ENCODE data around the gene RELN. TPM values are rescaled to one million over a fixed set of nuclear protein-coding genes. Genes with fewer than 3 reads are reported as not detected.
"Not testable (repeated sequence)": the region's sequence is repeated elsewhere in the genome, so short reads cannot be mapped to it uniquely, and the experiment has no call there.

RELN gene
- total RNA-seq, 5 donors from 2014 or later (not counting 1 experiment from before 2014, with no cell fraction given): 0.20 to 0.50 (median 0.41) TPM; not detected in 2

DNA sequence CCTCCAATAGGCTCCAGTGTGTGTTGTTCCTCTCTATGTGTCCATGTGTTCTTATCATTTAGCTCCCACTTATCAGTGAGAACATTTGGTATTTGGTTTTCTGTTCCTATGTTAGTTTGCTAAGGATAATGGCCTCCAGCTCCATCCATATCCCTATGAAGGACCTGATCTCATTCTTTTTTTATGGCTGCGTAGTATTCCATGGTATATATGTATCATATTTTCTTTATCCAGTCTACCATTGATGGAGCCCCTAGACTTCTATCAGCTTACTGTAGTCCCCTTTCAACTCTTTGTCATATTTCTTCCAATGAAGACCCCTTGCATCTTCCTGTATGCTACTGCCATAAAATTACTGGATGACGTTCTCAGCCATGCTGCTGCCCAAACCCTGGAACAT, 208.9 kb downstream of the RELN start:
- H3K36me3 Mint-ChIP-seq; POLR2A ChIA-PET; H3K9me3 ChIP-seq; H3K9me3 Mint-ChIP-seq; H3K27me3 ChIP-seq (replicated peaks in 1 of 2; ENCODE audit: control insufficient read depth in 2 of 2, extremely low read depth in 1 of 2, insufficient read depth in 2 of 2, low read length in 1 of 2); H3K4me3 ChIP-seq (ENCODE audit: control insufficient read depth in 1 of 2, extremely low read depth in 1 of 2, low read length in 1 of 2); DNase-seq; H3K4me3 Mint-ChIP-seq; H3K27ac ChIP-seq (ENCODE audit: low read length); H3K36me3 ChIP-seq (ENCODE audit: control insufficient read depth in 2 of 2, extremely low read depth in 1 of 2, insufficient read depth in 1 of 2, low read length in 1 of 2); H3K27ac Mint-ChIP-seq; CTCF ChIA-PET; ATAC-seq (replicated peaks in 1 of 4); H3K4me1 Mint-ChIP-seq; H3K4me1 ChIP-seq (ENCODE audit: control insufficient read depth in 1 of 2, extremely low read depth in 1 of 2, insufficient read depth in 2 of 2, low read length in 2 of 2): not testable (repeated sequence)
- H3K27me3 Mint-ChIP-seq: peaks cover 4 to 12% of the 10 kb centered on the region in 2 donors
- 100% methylated on average over 1 of the region's 2 CpGs for WGBS (ENCODE audit: insufficient coverage)

DNA sequence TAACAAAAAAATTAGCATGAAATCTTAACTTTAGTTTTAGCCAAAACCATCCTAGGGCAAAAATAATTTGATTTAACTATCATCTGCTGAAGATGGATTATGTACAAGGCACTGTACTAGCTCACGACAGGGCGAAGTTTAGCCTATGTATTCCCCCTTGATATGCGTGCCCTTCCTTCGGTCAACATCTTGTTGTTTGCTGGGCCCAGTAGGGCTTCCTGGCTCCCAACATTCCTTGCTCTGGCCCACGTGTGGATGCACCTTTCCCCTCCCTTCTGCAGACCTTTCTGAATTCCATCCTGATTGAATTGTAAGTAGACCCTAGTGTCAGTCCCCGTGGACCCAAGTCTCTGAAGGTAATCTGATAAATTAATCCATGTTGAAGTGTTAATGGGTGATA, 212.0 kb downstream of the RELN start:
- Histone ChIP-seq H3K27ac (ENCODE audit: low read length) (no peak overlapping the region), H3K27me3 (replicated peaks in 1 of 2; ENCODE audit: control insufficient read depth in 2 of 2, extremely low read depth in 1 of 2, insufficient read depth in 2 of 2, low read length in 1 of 2) (no peaks in the 10 kb centered on the region), H3K36me3 (ENCODE audit: control insufficient read depth in 2 of 2, extremely low read depth in 1 of 2, insufficient read depth in 1 of 2, low read length in 1 of 2) (no peaks in the 10 kb centered on the region), H3K4me1 (ENCODE audit: control insufficient read depth in 1 of 2, extremely low read depth in 1 of 2, insufficient read depth in 2 of 2, low read length in 2 of 2) (no peaks in the 10 kb centered on the region), H3K4me3 (ENCODE audit: control insufficient read depth in 1 of 2, extremely low read depth in 1 of 2, low read length in 1 of 2) (no peak overlapping the region), H3K9me3 (no peaks in the 10 kb centered on the region)
- ATAC-seq (replicated peaks in 1 of 4) (no peak), DNase-seq (no peak)
- H3K4me3 Mint-ChIP-seq: no peak overlapping the region
- peaks cover 2 to 8% of the 10 kb centered on the region in 2 donors for H3K27me3 Mint-ChIP-seq
- H3K9me3 Mint-ChIP-seq: peaks cover 0 to 5% (median 0%) of the 10 kb centered on the region in 3 donors
- H3K4me1 Mint-ChIP-seq: no peaks in the 10 kb centered on the region
- POLR2A ChIA-PET: no interaction called here
- WGBS (ENCODE audit: insufficient coverage): 83% methylated on average over 3 of the region's 6 CpGs
- CTCF ChIA-PET: no interaction called here
- no peaks in the 10 kb centered on the region for H3K36me3 Mint-ChIP-seq
- no peak overlapping the region for H3K27ac Mint-ChIP-seq

- no peaks in the 10 kb centered on the region for H3K36me3 ChIP-seq (ENCODE audit: control insufficient read depth in 2 of 2, extremely low read depth in 1 of 2, insufficient read depth in 1 of 2, low read length in 1 of 2)
- no peaks in the 10 kb centered on the region for H3K27me3 ChIP-seq (replicated peaks in 1 of 2; ENCODE audit: control insufficient read depth in 2 of 2, extremely low read depth in 1 of 2, insufficient read depth in 2 of 2, low read length in 1 of 2)
- no peaks in the 10 kb centered on the region for H3K9me3 ChIP-seq
- H3K4me3 Mint-ChIP-seq: no peak overlapping the region
- H3K4me1 Mint-ChIP-seq: no peaks in the 10 kb centered on the region
- DNase-seq (no peak), ATAC-seq (replicated peaks in 1 of 4) (no peak)
- ChIA-PET POLR2A (no interaction called here), CTCF (no interaction called here)
- H3K27ac ChIP-seq (ENCODE audit: low read length): no peak overlapping the region
- H3K27me3 Mint-ChIP-seq: peaks cover 5 to 12% of the 10 kb centered on the region in 2 donors
- no peaks in the 10 kb centered on the region for H3K9me3 Mint-ChIP-seq
- 91% methylated on average over 4 of the region's 7 CpGs for WGBS (ENCODE audit: insufficient coverage)
- H3K27ac Mint-ChIP-seq: no peak overlapping the region
- H3K36me3 Mint-ChIP-seq: no peaks in the 10 kb centered on the region
- no peaks in the 10 kb centered on the region for H3K4me1 ChIP-seq (ENCODE audit: control insufficient read depth in 1 of 2, extremely low read depth in 1 of 2, insufficient read depth in 2 of 2, low read length in 2 of 2)
- H3K4me3 ChIP-seq (ENCODE audit: control insufficient read depth in 1 of 2, extremely low read depth in 1 of 2, low read length in 1 of 2): no peak overlapping the region
Observed at GRCh38 chr7:103773726-103774125, 215.7 kb downstream of the RELN start.

DNA sequence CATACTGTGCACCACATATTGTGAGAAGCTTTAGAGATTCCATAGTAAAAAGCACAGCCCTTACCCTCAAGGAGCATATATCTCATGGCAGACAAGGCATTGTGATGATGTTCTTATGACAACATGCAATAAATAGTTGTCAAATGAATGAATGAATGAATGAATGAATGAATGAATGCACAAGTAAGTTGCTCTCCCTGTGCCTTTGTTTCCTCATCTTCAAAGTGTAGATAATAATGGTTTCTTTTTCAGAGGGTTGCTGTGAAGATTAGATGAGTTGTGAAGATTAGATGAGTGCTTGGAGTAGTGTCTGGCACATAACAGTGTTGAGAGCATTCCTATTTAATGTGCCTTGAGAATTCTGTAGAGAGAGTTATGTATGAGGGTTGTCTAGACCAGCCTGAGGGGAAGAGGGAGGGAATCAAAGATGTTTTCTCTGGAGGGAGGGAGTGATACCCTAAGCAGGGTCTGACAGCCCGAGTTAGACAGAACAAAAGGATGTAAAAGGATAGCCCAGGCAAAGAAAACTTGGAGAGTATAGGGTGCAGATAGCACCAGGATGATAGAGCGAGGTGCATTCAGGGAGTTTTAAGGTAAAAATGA, 217.2 kb downstream of the RELN start:
- H3K9me3 ChIP-seq: no peaks in the 10 kb centered on the region

GRCh38 chr7:103771294-103771693, 218.2 kb downstream of the RELN start:
- DNase-seq (no peak), ATAC-seq (replicated peaks in 1 of 4) (no peak)
- Histone ChIP-seq H3K36me3 (ENCODE audit: control insufficient read depth in 2 of 2, extremely low read depth in 1 of 2, insufficient read depth in 1 of 2, low read length in 1 of 2) (no peaks in the 10 kb centered on the region), H3K27me3 (replicated peaks in 1 of 2; ENCODE audit: control insufficient read depth in 2 of 2, extremely low read depth in 1 of 2, insufficient read depth in 2 of 2, low read length in 1 of 2) (no peaks in the 10 kb centered on the region), H3K9me3 (no peaks in the 10 kb centered on the region), H3K27ac (ENCODE audit: low read length) (no peak overlapping the region), H3K4me1 (ENCODE audit: control insufficient read depth in 1 of 2, extremely low read depth in 1 of 2, insufficient read depth in 2 of 2, low read length in 2 of 2) (no peaks in the 10 kb centered on the region), H3K4me3 (ENCODE audit: control insufficient read depth in 1 of 2, extremely low read depth in 1 of 2, low read length in 1 of 2) (no peak overlapping the region)
- ChIA-PET POLR2A (no interaction called here), CTCF (no interaction called here)
- H3K9me3 Mint-ChIP-seq: no peaks in the 10 kb centered on the region
- no peak overlapping the region for H3K27ac Mint-ChIP-seq
- H3K27me3 Mint-ChIP-seq: peaks cover 5 to 12% of the 10 kb centered on the region in 2 donors
- H3K4me1 Mint-ChIP-seq: no peaks in the 10 kb centered on the region
- WGBS (ENCODE audit: insufficient coverage): no CpG with 5 or more reads among the region's 2 CpGs
- H3K36me3 Mint-ChIP-seq: no peaks in the 10 kb centered on the region
- H3K4me3 Mint-ChIP-seq: no peak overlapping the region

More for the DNA sequence above, 217.2 kb downstream of the RELN start:
- ATAC-seq (replicated peaks in 1 of 4) (no peak), DNase-seq (no peak)
- Histone ChIP-seq H3K27me3 (replicated peaks in 1 of 2; ENCODE audit: control insufficient read depth in 2 of 2, extremely low read depth in 1 of 2, insufficient read depth in 2 of 2, low read length in 1 of 2) (no peaks in the 10 kb centered on the region), H3K36me3 (ENCODE audit: control insufficient read depth in 2 of 2, extremely low read depth in 1 of 2, insufficient read depth in 1 of 2, low read length in 1 of 2) (no peaks in the 10 kb centered on the region), H3K27ac (ENCODE audit: low read length) (no peak overlapping the region), H3K4me1 (ENCODE audit: control insufficient read depth in 1 of 2, extremely low read depth in 1 of 2, insufficient read depth in 2 of 2, low read length in 2 of 2) (no peaks in the 10 kb centered on the region), H3K4me3 (ENCODE audit: control insufficient read depth in 1 of 2, extremely low read depth in 1 of 2, low read length in 1 of 2) (no peak overlapping the region)
- Mint-ChIP-seq H3K36me3 (no peaks in the 10 kb centered on the region), H3K9me3 (no peaks in the 10 kb centered on the region), H3K4me1 (no peaks in the 10 kb centered on the region), H3K4me3 (no peak overlapping the region), H3K27me3 (peaks cover 5 to 12% of the 10 kb centered on the region in 2 donors), H3K27ac (no peak overlapping the region)
- WGBS (ENCODE audit: insufficient coverage): 62% methylated on average over 2 of the region's 2 CpGs
- ChIA-PET CTCF (no interaction called here), POLR2A (no interaction called here)

DNA sequence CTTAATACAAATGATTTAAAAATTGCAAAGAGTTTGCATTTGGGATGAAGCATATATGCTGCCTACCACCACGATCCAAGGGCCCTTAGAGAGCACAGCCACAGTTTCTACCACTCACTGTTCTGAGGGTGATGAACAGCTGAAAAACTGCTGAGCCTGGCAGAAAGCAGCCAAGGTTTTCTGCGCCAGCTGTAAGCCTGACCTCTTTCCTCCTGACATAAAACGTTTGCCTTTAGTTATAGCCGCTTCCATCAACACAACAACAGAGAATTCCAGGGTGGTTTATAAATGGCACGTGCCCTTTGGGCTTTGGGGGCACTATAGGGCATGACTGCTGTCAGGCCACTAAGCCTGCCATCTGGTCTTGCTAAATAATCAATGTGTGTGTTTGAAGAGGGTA, 222.8 kb downstream of the RELN start:
- no peak overlapping the region for H3K27ac Mint-ChIP-seq
- DNase-seq (no peak), ATAC-seq (replicated peaks in 1 of 4) (no peak)
- Histone ChIP-seq H3K9me3 (no peaks in the 10 kb centered on the region), H3K27me3 (replicated peaks in 1 of 2; ENCODE audit: control insufficient read depth in 2 of 2, extremely low read depth in 1 of 2, insufficient read depth in 2 of 2, low read length in 1 of 2) (peaks cover 0 to 2% of the 10 kb centered on the region in 2 experiments), H3K27ac (ENCODE audit: low read length) (no peak overlapping the region), H3K36me3 (ENCODE audit: control insufficient read depth in 2 of 2, extremely low read depth in 1 of 2, insufficient read depth in 1 of 2, low read length in 1 of 2) (no peaks in the 10 kb centered on the region), H3K4me1 (ENCODE audit: control insufficient read depth in 1 of 2, extremely low read depth in 1 of 2, insufficient read depth in 2 of 2, low read length in 2 of 2) (no peaks in the 10 kb centered on the region), H3K4me3 (ENCODE audit: control insufficient read depth in 1 of 2, extremely low read depth in 1 of 2, low read length in 1 of 2) (no peak overlapping the region)
- CTCF ChIA-PET: no interaction called here
- H3K27me3 Mint-ChIP-seq: peaks cover 7 to 17% of the 10 kb centered on the region in 2 donors
- no peaks in the 10 kb centered on the region for H3K9me3 Mint-ChIP-seq
- H3K36me3 Mint-ChIP-seq: no peaks in the 10 kb centered on the region
- H3K4me3 Mint-ChIP-seq: no peak overlapping the region
- 53% methylated on average over 3 of the region's 5 CpGs for WGBS (ENCODE audit: insufficient coverage)
- POLR2A ChIA-PET: no interaction called here
- H3K4me1 Mint-ChIP-seq: no peaks in the 10 kb centered on the region

GRCh38 chr7:103765901-103766300, 223.6 kb downstream of the RELN start:
- DNase-seq (no peak), ATAC-seq (replicated peaks in 1 of 4) (no peak)
- H3K27me3 Mint-ChIP-seq: peaks cover 2 to 12% of the 10 kb centered on the region in 2 donors
- no peaks in the 10 kb centered on the region for H3K4me1 ChIP-seq (ENCODE audit: control insufficient read depth in 1 of 2, extremely low read depth in 1 of 2, insufficient read depth in 2 of 2, low read length in 2 of 2)
- WGBS (ENCODE audit: insufficient coverage): no CpG with 5 or more reads among the region's 3 CpGs
- peaks cover 0 to 2% of the 10 kb centered on the region in 2 experiments for H3K27me3 ChIP-seq (replicated peaks in 1 of 2; ENCODE audit: control insufficient read depth in 2 of 2, extremely low read depth in 1 of 2, insufficient read depth in 2 of 2, low read length in 1 of 2)
- POLR2A ChIA-PET: no interaction called here
- H3K4me3 ChIP-seq (ENCODE audit: control insufficient read depth in 1 of 2, extremely low read depth in 1 of 2, low read length in 1 of 2): no peak overlapping the region
- H3K9me3 Mint-ChIP-seq: no peaks in the 10 kb centered on the region
- no peaks in the 10 kb centered on the region for H3K36me3 Mint-ChIP-seq
- CTCF ChIA-PET: no interaction called here
- no peak overlapping the region for H3K27ac Mint-ChIP-seq
- H3K4me3 Mint-ChIP-seq: no peak overlapping the region
- H3K36me3 ChIP-seq (ENCODE audit: control insufficient read depth in 2 of 2, extremely low read depth in 1 of 2, insufficient read depth in 1 of 2, low read length in 1 of 2): no peaks in the 10 kb centered on the region
- no peaks in the 10 kb centered on the region for H3K4me1 Mint-ChIP-seq
- H3K9me3 ChIP-seq: no peaks in the 10 kb centered on the region
- H3K27ac ChIP-seq (ENCODE audit: low read length): no peak overlapping the region
